ENCODE data around the gene ZFP57. TPM values are rescaled to one million over a fixed set of nuclear protein-coding genes. Genes with fewer than 3 reads are reported as not detected.

ZFP57 gene
- total and polyA plus RNA-seq, 10 of the 15 experiments (the other 5 are each of a cell fraction or from before 2014, with no cell fraction given) = not detected

DNA sequence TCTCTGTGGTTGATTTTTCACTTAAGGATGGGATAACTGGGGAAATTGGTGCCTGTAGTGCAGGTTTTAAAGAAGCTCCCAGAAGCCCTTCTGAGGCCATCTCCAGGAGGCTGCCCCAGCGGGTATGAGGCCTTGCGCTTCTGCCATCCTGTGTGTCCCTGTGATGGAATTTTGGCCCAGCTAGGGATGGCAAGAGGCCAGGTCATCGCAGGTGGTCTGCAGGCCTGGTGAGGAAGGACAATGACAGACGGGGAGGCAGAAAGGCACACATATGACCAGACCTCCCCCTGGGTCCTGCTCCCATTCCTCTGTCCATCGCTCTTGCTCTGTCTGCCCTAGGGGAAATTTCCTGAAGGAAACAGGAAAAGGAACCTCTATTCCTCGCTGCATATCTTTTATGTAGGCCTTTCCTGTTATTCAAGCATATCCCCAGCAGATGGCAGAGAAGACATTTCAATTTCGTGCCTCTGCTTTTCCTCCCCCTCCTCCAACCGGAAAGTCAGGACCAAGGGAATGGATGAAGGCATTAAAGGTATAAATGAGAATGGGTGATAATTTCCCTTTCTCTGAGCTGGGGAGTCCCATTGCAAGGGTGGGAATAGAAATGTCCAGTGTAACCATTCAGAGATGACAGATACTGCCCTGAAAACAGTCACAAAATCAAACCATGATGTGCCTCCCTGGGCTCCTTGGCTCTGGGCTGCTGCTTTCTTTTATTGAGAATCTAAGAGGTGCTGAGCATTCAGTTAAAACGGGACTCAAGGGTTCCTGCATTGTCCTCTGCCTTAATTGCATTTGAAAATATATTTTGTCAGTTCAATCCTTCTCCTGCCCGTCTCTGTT lies 24.7 kb upstream of the ZFP57 start:
- no peaks in the 10 kb centered on the region for H3K27me3 ChIP-seq (replicated peaks in 1 of 2; ENCODE audit: control insufficient read depth in 2 of 2, insufficient read depth in 2 of 2, low read length in 1 of 2)
- H3K79me2 ChIP-seq (ENCODE audit: control insufficient read depth, insufficient read depth, low read length) = no peaks in the 10 kb centered on the region
- no peak overlapping the region for H3K9ac ChIP-seq (ENCODE audit: control insufficient read depth, insufficient read depth, low read length)
- H3K27ac ChIP-seq (ENCODE audit: control insufficient read depth, insufficient read depth) = no peak overlapping the region
- BruUV-seq (replicated peaks) = no TSS peak
- H3K36me3 ChIP-seq (ENCODE audit: control insufficient read depth in 2 of 2, insufficient read depth in 2 of 2, low read length in 1 of 2) = no peaks in the 10 kb centered on the region
- no peak for ATAC-seq
- H4K20me1 ChIP-seq (ENCODE audit: control insufficient read depth, insufficient read depth) = no peaks in the 10 kb centered on the region
- ChIA-PET RAD21 (ENCODE audit: unreplicated experiment) (interaction anchor here (0.9 kb wide), 2 partner anchors 43 to 45 kb away, joined by 3 read pairs; no protein-coding TSS in a partner anchor), CTCF (interaction anchor here (1.0 to 2.2 kb wide), 8 partner anchors 15 to 129 kb away, joined by 3 to 10 read pairs (median 6); no protein-coding TSS in a partner anchor), POLR2A (interaction anchor here (0.8 kb wide), 1 partner anchor 47 kb away, joined by 3 read pairs; no protein-coding TSS in a partner anchor), SMC1A (ENCODE audit: uncharacterized antibody, unreplicated experiment) (interaction anchor here (0.6 to 1.5 kb wide), 7 partner anchors 11 to 330 kb away, joined by 3 to 6 read pairs (median 3); no protein-coding TSS in a partner anchor)
- H3K4me1 ChIP-seq (ENCODE audit: control insufficient read depth, insufficient read depth, low read length) = peaks cover 11% of the 10 kb centered on the region; the same call in 1 of the 2 replicates
- in situ Hi-C loops (cut with MboI) = no loop called here
- FAIRE-seq = no peak
- no peak overlapping the region for H3K4me2 ChIP-seq (ENCODE audit: control insufficient read depth, insufficient read depth)
- DNase-seq (ENCODE audit: low read depth, low spot score) = no peak
- no peak overlapping the region for H3K4me3 ChIP-seq
- WGBS (ENCODE audit: insufficient coverage, insufficient replicate concordance, low lambda C conversion rate, missing lambda C conversion rate) = 31% methylated on average over 10 of the region's 10 CpGs
- H3K9me3 ChIP-seq (replicated peaks; ENCODE audit: control insufficient read depth, insufficient read depth, low read length) = no peaks in the 10 kb centered on the region; the same call in 2 of the 3 replicates
- no peak overlapping the region for H2AFZ ChIP-seq (ENCODE audit: control insufficient read depth, low read depth, low read length)
- intact Hi-C loops (cut with micrococcal nuclease; ENCODE audit: unreplicated experiment) = loop anchor here (1.0 kb wide), 1 partner anchor 129 kb away; no protein-coding TSS in a partner anchor
- TF ChIP-seq FOXK2 (IDR thresholded peaks at IDR 0.05) (no peak), SMC3 (IDR thresholded peaks at IDR 0.05; ENCODE audit: borderline replicate concordance, low read length) (peak; percentile 51; the same call in 1 of the 2 replicates), RFX5 (IDR thresholded peaks at IDR 0.05; ENCODE audit: low read depth, low read length) (no peak), IKZF2 (IDR thresholded peaks at IDR 0.05) (peak; percentile 18 to 25; a peak in 1 of 4 replicates), RAD21 (IDR thresholded peaks at IDR 0.05; ENCODE audit: insufficient read depth, low read depth, low read length) (peak; percentile 60), IKZF1 (conservative IDR thresholded peaks at IDR 0.05) (0 out of 2 replicates have a peak, but pooled peaks have one; percentile 20), CTCF (IDR thresholded peaks at IDR 0.05 in 2 of 3, conservative IDR thresholded peaks at IDR 0.05 in 1 of 3; ENCODE audit: control insufficient read depth in 2 of 3, extremely low read depth in 1 of 3, insufficient read depth in 1 of 3, low read depth in 3 of 3, low read length in 3 of 3) (peak; percentile 34 to 54 (median 46); a peak in 5 of 6 replicates), BCLAF1 (IDR thresholded peaks at IDR 0.05) (no peak), ZNF592 (IDR thresholded peaks at IDR 0.05) (no peak)
- TF ChIP-seq, protein P1, sequence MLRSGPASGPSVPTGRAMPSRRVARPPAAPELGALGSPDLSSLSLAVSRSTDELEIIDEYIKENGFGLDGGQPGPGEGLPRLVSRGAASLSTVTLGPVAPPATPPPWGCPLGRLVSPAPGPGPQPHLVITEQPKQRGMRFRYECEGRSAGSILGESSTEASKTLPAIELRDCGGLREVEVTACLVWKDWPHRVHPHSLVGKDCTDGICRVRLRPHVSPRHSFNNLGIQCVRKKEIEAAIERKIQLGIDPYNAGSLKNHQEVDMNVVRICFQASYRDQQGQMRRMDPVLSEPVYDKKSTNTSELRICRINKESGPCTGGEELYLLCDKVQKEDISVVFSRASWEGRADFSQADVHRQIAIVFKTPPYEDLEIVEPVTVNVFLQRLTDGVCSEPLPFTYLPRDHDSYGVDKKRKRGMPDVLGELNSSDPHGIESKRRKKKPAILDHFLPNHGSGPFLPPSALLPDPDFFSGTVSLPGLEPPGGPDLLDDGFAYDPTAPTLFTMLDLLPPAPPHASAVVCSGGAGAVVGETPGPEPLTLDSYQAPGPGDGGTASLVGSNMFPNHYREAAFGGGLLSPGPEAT (IDR thresholded peaks at IDR 0.05; ENCODE audit: low read depth) = 0 out of 2 replicates have a peak, but pooled peaks have one; percentile 45
